AG09309 (cell line): ENCODE measurements around the gene MESP2.

Experiments used
- DNase-seq: peaks from one replicate; pipeline ENCODE4 v3.0.0-alpha.2; 2010; ENCODE audit warnings: low read depth
- H3K4me3 ChIP-seq: 2 replicates; pipeline ENCODE4 v1.5.1; 2011; ENCODE audit warnings: mild to moderate bottlenecking, low read depth, low read length, moderate library complexity; ENCODE audit not compliant: control insufficient read depth
- TF ChIP-seq, protein P1 (sequence below): IDR thresholded peaks from 2 replicates; pipeline ENCODE4 v1.5.1; 2011; ENCODE audit warnings: mild to moderate bottlenecking, low read depth, low read length, inconsistent platforms; ENCODE audit not compliant: insufficient read depth, control insufficient read depth; ENCODE audit errors: missing control alignments

MESP2 gene

DNA sequence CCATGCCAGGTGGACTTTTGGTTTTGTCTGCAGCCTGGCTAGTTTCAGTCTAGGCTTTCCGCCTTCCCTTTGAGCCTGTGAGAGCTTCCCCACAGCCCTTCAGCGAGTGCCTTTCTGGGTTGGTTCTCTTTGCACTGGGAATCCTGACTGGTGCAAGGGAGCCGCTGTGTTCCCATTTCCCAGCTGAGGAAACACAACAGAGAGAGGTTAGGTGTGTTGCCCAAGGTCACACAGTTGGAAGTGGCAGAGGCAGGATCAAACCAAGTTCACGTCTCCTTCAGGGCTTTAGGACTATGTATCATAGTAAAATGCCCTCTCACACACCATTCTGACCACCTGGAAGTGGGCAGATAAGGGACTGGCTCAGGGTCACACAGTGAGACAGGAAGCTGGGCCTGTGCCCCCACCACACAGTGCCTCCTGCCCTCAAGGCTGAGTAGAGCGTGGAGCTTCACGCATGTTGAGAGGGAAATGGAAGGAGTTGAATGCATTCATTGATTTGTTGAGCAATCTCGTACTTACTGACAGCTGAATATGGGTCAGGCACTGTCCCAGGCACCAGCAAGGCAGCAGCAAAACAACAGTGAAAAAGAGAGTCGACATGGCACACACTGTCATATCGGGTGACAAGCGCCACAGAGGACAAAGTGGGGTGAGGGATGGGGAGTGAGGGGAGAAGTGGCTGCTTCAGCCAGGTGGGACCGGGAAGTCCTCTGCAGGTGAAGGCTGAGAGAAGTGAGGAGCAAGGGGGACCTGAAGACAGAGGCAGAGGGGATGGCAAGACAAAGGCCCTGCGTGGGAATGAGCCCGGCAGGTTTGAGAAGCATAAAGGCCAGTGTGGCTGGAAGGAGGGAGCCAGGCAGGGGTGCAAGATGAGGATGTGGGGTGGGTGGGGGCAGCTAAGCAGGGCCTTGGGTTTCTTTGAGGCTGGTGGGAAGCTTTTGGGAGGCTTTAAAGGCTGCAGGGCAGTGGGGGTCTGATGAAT lies 50.8 kb downstream of the MESP2 start:
- DNase-seq: no peak
- no peak overlapping the region for H3K4me3 ChIP-seq
- TF ChIP-seq, protein P1, sequence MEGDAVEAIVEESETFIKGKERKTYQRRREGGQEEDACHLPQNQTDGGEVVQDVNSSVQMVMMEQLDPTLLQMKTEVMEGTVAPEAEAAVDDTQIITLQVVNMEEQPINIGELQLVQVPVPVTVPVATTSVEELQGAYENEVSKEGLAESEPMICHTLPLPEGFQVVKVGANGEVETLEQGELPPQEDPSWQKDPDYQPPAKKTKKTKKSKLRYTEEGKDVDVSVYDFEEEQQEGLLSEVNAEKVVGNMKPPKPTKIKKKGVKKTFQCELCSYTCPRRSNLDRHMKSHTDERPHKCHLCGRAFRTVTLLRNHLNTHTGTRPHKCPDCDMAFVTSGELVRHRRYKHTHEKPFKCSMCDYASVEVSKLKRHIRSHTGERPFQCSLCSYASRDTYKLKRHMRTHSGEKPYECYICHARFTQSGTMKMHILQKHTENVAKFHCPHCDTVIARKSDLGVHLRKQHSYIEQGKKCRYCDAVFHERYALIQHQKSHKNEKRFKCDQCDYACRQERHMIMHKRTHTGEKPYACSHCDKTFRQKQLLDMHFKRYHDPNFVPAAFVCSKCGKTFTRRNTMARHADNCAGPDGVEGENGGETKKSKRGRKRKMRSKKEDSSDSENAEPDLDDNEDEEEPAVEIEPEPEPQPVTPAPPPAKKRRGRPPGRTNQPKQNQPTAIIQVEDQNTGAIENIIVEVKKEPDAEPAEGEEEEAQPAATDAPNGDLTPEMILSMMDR: no peak

DNA sequence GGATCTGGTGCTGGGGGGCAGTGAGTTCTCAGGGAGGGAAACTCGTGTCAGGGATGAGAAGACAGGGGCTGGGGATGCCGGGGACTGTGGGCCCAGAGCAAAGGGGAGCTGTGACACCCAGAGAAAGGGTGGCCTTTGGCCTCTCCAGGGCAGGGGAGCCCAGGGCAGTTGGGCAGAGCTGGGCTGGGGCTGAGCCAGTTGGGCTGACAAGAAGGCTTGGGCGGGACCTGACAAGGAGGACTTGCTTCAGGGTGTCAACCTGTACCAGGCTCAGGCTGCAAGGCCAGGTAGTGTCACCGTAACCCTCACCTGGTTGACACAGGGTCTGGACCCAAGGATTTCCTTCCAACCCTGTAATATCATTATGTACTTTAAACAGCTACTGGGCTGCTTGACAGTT lies 51.7 kb downstream of the MESP2 start:
- TF ChIP-seq, protein P1: no peak
- DNase-seq: no peak
- no peak overlapping the region for H3K4me3 ChIP-seq
